HEK293T (cell line): Measurements from ENCODE around the gene DCXR.

ENCODE experiments used
- CTCF ChIA-PET: fragments of 350-600 bp; formaldehyde crosslinking; extraction: SDS; loops from one replicate; lab custom pipeline; 2021; ENCODE audit warnings: antibody characterized with exemption, inconsistent platforms; lab: Yijun Ruan, JAX
- POLR2A ChIA-PET: fragments of 350-600 bp; formaldehyde crosslinking; extraction: SDS; loops from one replicate; lab custom pipeline; 2020; ENCODE audit warnings: antibody characterized with exemption, inconsistent platforms; lab: Yijun Ruan, JAX
- DNase-seq: peaks from one replicate; pipeline ENCODE4 v3.0.0; 2012; ENCODE audit warnings: mixed read lengths; ENCODE audit errors: extremely low spot score
- ARNT ChIP-seq: fragments of 450-650 bp; IDR thresholded peaks from 2 replicates; pipeline ENCODE4 v1.6.1; 2017; ENCODE audit warnings: mild to moderate bottlenecking
- BHLHE40 ChIP-seq: fragments of 450-650 bp; IDR thresholded peaks from 2 replicates; pipeline ENCODE4 v1.6.1; 2016; ENCODE audit warnings: mild to moderate bottlenecking, moderate library complexity, borderline replicate concordance
- CTBP1 ChIP-seq: fragments of 450-650 bp; IDR thresholded peaks from 2 replicates; pipeline ENCODE4 v1.6.1; 2016; ENCODE audit warnings: borderline replicate concordance
- ELF4 ChIP-seq: fragments of 450-650 bp; IDR thresholded peaks from 2 replicates; pipeline ENCODE4 v1.6.1; 2017; ENCODE audit warnings: antibody characterized with exemption
- FOXA1 ChIP-seq: fragments of 450-650 bp; IDR thresholded peaks from 2 replicates; pipeline ENCODE4 v1.6.1; 2016; ENCODE audit warnings: mild to moderate bottlenecking
- FOXK2 ChIP-seq: fragments of 450-650 bp; IDR thresholded peaks from 2 replicates; pipeline ENCODE4 v1.6.1; 2016; ENCODE audit warnings: mild to moderate bottlenecking
- FOXM1 ChIP-seq: fragments of 450-650 bp; IDR thresholded peaks from 2 replicates; pipeline ENCODE4 v1.6.1; 2017; ENCODE audit warnings: mild to moderate bottlenecking, borderline replicate concordance
- HDGF ChIP-seq: fragments of 450-650 bp; IDR thresholded peaks from 2 replicates; pipeline ENCODE4 v1.6.1; 2017; ENCODE audit warnings: antibody characterized with exemption, borderline replicate concordance
- L3MBTL2 ChIP-seq: fragments of 450-650 bp; conservative IDR thresholded peaks from 2 replicates; pipeline ENCODE4 v1.6.1; 2016; ENCODE audit warnings: mild to moderate bottlenecking
- LEF1 ChIP-seq: fragments of 450-650 bp; IDR thresholded peaks from 2 replicates; pipeline ENCODE4 v1.6.1; 2017; ENCODE audit warnings: mild to moderate bottlenecking, borderline replicate concordance
- NFRKB ChIP-seq: fragments of 450-650 bp; IDR thresholded peaks from 2 replicates; pipeline ENCODE4 v1.6.1; 2016; ENCODE audit warnings: mild to moderate bottlenecking, moderate library complexity
- PKNOX1 ChIP-seq: fragments of 450-650 bp; IDR thresholded peaks from 2 replicates; pipeline ENCODE4 v1.6.1; 2016
- SP1 ChIP-seq: fragments of 450-650 bp; IDR thresholded peaks from 2 replicates; pipeline ENCODE4 v1.6.1; 2017
- SUZ12 ChIP-seq: fragments of 450-650 bp; IDR thresholded peaks from 2 replicates; pipeline ENCODE4 v1.6.1; 2016; ENCODE audit warnings: mild to moderate bottlenecking
- TARDBP ChIP-seq: fragments of 450-650 bp; IDR thresholded peaks from 2 replicates; pipeline ENCODE4 v1.6.1; 2016
- ZNF384 ChIP-seq: fragments of 450-650 bp; IDR thresholded peaks from 2 replicates; pipeline ENCODE4 v1.6.1; 2016

Gene DCXR

GRCh38 chr17:81996232-81996756 lies 41.2 kb downstream of the DCXR start:
- ChIA-PET POLR2A (no interaction called here), CTCF (no interaction called here)
- DNase-seq = no peak
- TF ChIP-seq FOXM1 (no peak), TARDBP (no peak), L3MBTL2 (no peak), SUZ12 (no peak), CTBP1 (no peak), NFRKB (no peak), LEF1 (no peak), ZNF384 (no peak), PKNOX1 (no peak), FOXA1 (no peak)

- TF ChIP-seq SUZ12 (no peak), ELF4 (no peak)
- POLR2A ChIA-PET = no interaction called here
- DNase-seq = no peak
Observed at GRCh38 chr17:81995463-81996231, 41.9 kb downstream of the DCXR start.

GRCh38 chr17:81994593-81995462 lies 42.7 kb downstream of the DCXR start:
- no peak for TF ChIP-seq LEF1
- TF ChIP-seq FOXK2 = no peak
- TF ChIP-seq TARDBP = no peak
- ChIA-PET CTCF (no interaction called here), POLR2A (no interaction called here)
- no peak for DNase-seq

More at GRCh38 chr17:81995463-81996231, 41.9 kb downstream of the DCXR start:
- CTCF ChIA-PET = no interaction called here

- ChIA-PET POLR2A (no interaction called here), CTCF (no interaction called here)
- TF ChIP-seq HDGF (no peak), L3MBTL2 (no peak), TARDBP (no peak)
- no peak for DNase-seq
Observed at GRCh38 chr17:81993729-81994592, 43.5 kb downstream of the DCXR start.

GRCh38 chr17:81992306-81993102 lies 45.0 kb downstream of the DCXR start:
- TF ChIP-seq FOXA1 = no peak
- TF ChIP-seq PKNOX1 = no peak
- no peak for TF ChIP-seq SP1
- no peak for TF ChIP-seq ARNT
- no peak for TF ChIP-seq CTBP1
- no peak for TF ChIP-seq NFRKB
- no peak for TF ChIP-seq L3MBTL2
- no peak for TF ChIP-seq FOXM1
- no peak for TF ChIP-seq ELF4
- POLR2A ChIA-PET = no interaction called here
- CTCF ChIA-PET = no interaction called here
- no peak for DNase-seq

GRCh38 chr17:81991684-81992305 lies 45.7 kb downstream of the DCXR start:
- TF ChIP-seq FOXA1 (no peak), L3MBTL2 (no peak), TARDBP (no peak), SP1 (no peak), SUZ12 (no peak), NFRKB (no peak), ELF4 (no peak), FOXM1 (no peak), ARNT (no peak), FOXK2 (no peak), HDGF (no peak), LEF1 (no peak), ZNF384 (no peak), BHLHE40 (no peak)
- DNase-seq = no peak
- CTCF ChIA-PET = no interaction called here
- POLR2A ChIA-PET = no interaction called here
